DLD1 (cell line): ENCODE data around the gene PTGR2.
"Not testable (repeated sequence)": the region's sequence is repeated elsewhere in the genome, so short reads cannot be mapped to it uniquely, and the experiment has no call there.

Source experiments
- in situ Hi-C: cut with HindIII; loops from 2 replicates; pipeline ENCODE4 v1.10.0; 2017; ENCODE audit warnings: low sequenced_read_pairs

PTGR2 gene

GRCh38 chr14:73833034-73833433, 18.6 kb upstream of the PTGR2 start:
- in situ Hi-C loops = no loop called here

GRCh38 chr14:73833530-73834260, 17.9 kb upstream of the PTGR2 start:
- in situ Hi-C loops = no loop called here

- in situ Hi-C loops = no loop called here
Measured at GRCh38 chr14:73834261-73834625, 17.4 kb upstream of the PTGR2 start.

GRCh38 chr14:73838293-73839034, 13.2 kb upstream of the PTGR2 start:
- in situ Hi-C loops = not testable (repeated sequence)

GRCh38 chr14:73842201-73842600, 9.4 kb upstream of the PTGR2 start:
- in situ Hi-C loops = no loop called here

GRCh38 chr14:73842851-73843250, 8.8 kb upstream of the PTGR2 start:
- in situ Hi-C loops = no loop called here

GRCh38 chr14:73843296-73843695, 8.3 kb upstream of the PTGR2 start:
- in situ Hi-C loops = no loop called here

GRCh38 chr14:73846947-73847346, 4.7 kb upstream of the PTGR2 start:
- in situ Hi-C loops = no loop called here

- in situ Hi-C loops = no loop called here
Measured at GRCh38 chr14:73851000-73851399, 631 bp upstream of the PTGR2 start.

- in situ Hi-C loops = no loop called here
Measured at GRCh38 chr14:73859145-73859544, 7.5 kb downstream of the PTGR2 start.

- in situ Hi-C loops = no loop called here
Measured at GRCh38 chr14:73861073-73861472, 9.4 kb downstream of the PTGR2 start.

- in situ Hi-C loops = no loop called here
Measured at GRCh38 chr14:73862480-73862879, 10.8 kb downstream of the PTGR2 start.

- in situ Hi-C loops = no loop called here
Measured at GRCh38 chr14:73863209-73863608, 11.6 kb downstream of the PTGR2 start.

- in situ Hi-C loops = no loop called here
Measured at GRCh38 chr14:73865534-73866113, 14.0 kb downstream of the PTGR2 start.

- in situ Hi-C loops = not testable (repeated sequence)
Measured at GRCh38 chr14:73869754-73870153, 18.1 kb downstream of the PTGR2 start.

GRCh38 chr14:73870525-73871235, 19.0 kb downstream of the PTGR2 start:
- in situ Hi-C loops = no loop called here

GRCh38 chr14:73873660-73874059, 22.0 kb downstream of the PTGR2 start:
- in situ Hi-C loops = no loop called here

GRCh38 chr14:73877790-73878189, 26.2 kb downstream of the PTGR2 start:
- in situ Hi-C loops = no loop called here

GRCh38 chr14:73878436-73878835, 26.8 kb downstream of the PTGR2 start:
- in situ Hi-C loops = no loop called here

- in situ Hi-C loops = no loop called here
Measured at GRCh38 chr14:73879027-73879426, 27.4 kb downstream of the PTGR2 start.

- in situ Hi-C loops = no loop called here
Measured at GRCh38 chr14:73884438-73885190, 33.0 kb downstream of the PTGR2 start.
